ENCODE measurements around the gene CDCA7. TPM values are rescaled to one million over a fixed set of nuclear protein-coding genes. Genes with fewer than 3 reads are reported as not detected.
"Not testable (repeated sequence)": the region's sequence is repeated elsewhere in the genome, so short reads cannot be mapped to it uniquely, and the experiment has no call there.

The CDCA7 gene
- total RNA-seq, 1 experiment from 2014 or later, result 43.5 TPM

DNA sequence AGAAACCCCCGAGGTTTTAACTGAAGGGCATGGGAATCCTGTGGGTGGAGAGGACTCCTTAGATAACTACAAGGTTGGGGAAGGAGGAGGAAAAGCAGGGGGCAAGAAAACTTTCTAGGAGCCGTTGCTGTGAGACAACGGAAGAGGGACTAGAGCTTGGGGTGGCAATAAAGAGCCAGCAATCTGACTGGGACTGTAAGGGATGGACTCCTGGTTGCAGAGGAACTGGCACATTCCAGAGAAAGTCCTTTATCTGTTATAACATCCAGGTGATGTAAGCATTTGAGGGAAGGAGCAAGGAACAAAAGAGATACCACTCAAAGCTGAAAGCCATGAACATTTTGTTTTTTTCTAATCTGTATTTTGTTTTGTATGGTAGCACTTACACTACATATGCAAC lies 16.4 kb downstream of the CDCA7 start:
- Histone ChIP-seq H2AFZ (ENCODE audit: low read length) (no peak overlapping the region), H3K4me2 (ENCODE audit: low read depth, low read length, poor library complexity, severe bottlenecking) (no peak overlapping the region), H3K36me3 (ENCODE audit: insufficient read depth, low read length) (peaks cover 32% of the 10 kb centered on the region), H3K9me3 (ENCODE audit: low read length) (no peaks in the 10 kb centered on the region), H3K4me3 (ENCODE audit: low read length) (no peak overlapping the region), H3K4me1 (ENCODE audit: low read length) (no peaks in the 10 kb centered on the region), H3K9ac (ENCODE audit: low read length) (no peak overlapping the region), H4K20me1 (ENCODE audit: insufficient read depth, low read depth, low read length) (no peaks in the 10 kb centered on the region), H3K27me3 (ENCODE audit: low read length) (no peaks in the 10 kb centered on the region), H3K9me2 (replicated peaks; ENCODE audit: insufficient read depth, low read length) (no peaks in the 10 kb centered on the region), H3K27ac (ENCODE audit: low read length) (no peak overlapping the region), H3K79me2 (ENCODE audit: low read length) (no peaks in the 10 kb centered on the region)
- no peak for DNase-seq

DNA sequence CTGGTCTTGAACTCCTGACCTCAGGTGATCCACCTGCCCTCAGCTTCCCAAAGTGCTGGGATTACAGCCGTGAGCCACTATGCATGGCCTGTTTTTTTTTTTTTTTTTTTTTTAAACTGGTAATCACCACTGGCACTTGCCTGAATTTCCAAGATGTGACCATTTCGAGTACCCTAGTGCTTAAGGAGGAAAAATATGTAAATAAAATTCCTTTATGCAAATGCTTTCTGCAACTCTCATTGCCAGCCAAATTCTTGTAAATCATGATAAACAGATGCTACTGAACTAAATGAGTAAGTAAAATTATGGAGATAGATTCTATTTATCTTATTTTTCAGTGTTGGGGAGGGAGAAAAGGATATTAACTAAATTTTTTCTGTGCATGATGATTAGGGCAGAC lies 18.6 kb downstream of the CDCA7 start:
- H3K9ac ChIP-seq (ENCODE audit: low read length), result no peak overlapping the region
- no peaks in the 10 kb centered on the region for H4K20me1 ChIP-seq (ENCODE audit: insufficient read depth, low read depth, low read length)
- H3K4me2 ChIP-seq (ENCODE audit: low read depth, low read length, poor library complexity, severe bottlenecking), result no peak overlapping the region
- no peak overlapping the region for H3K4me3 ChIP-seq (ENCODE audit: low read length)
- H3K27ac ChIP-seq (ENCODE audit: low read length), result no peak overlapping the region
- H3K79me2 ChIP-seq (ENCODE audit: low read length), result no peaks in the 10 kb centered on the region
- peaks cover 13% of the 10 kb centered on the region for H3K36me3 ChIP-seq (ENCODE audit: insufficient read depth, low read length)
- H3K4me1 ChIP-seq (ENCODE audit: low read length), result no peaks in the 10 kb centered on the region
- no peak overlapping the region for H2AFZ ChIP-seq (ENCODE audit: low read length)
- no peak for DNase-seq
- no peaks in the 10 kb centered on the region for H3K9me2 ChIP-seq (replicated peaks; ENCODE audit: insufficient read depth, low read length)
- no peaks in the 10 kb centered on the region for H3K27me3 ChIP-seq (ENCODE audit: low read length)
- H3K9me3 ChIP-seq (ENCODE audit: low read length), result no peaks in the 10 kb centered on the region

DNA sequence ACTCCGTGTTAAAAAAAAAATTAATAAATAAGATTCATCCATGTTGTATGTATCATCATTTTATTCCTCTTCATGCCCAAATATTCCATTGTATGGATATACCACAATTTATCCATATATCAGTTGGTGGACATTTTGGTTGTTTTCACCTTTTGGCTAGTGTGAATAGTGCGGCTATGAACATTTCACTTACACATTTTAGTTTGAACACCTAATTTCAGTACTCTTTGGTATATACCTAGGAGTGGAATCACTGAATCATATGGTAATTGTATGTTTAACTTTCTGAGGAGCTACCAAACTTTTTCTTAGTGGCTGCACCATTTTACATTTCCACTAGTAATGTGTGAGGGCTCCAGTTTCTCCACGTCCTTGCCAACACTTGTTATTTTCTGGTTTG lies 20.0 kb downstream of the CDCA7 start:
- H3K9me3 ChIP-seq (ENCODE audit: low read length), result no peaks in the 10 kb centered on the region

DNA sequence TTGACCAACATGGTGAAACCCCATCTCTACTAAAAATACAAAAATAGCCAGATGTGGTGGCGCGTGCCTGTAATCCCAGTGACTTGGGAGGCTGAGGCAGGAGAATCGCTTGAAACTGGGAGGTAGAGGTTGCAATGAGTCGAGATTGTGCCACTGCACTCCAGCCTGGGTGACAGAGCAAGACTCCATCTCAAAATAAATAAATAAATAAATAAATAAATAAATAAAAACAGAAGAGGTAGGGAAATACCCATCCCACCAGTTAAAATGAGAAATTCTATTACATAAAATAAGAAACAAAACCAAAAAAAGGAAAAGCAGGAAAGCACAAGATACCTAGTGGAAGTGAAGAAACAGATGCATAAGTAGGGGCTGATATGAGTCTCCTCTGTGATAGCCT lies 30.9 kb downstream of the CDCA7 start:
- not testable (repeated sequence) for H3K9ac ChIP-seq (ENCODE audit: low read length); H2AFZ ChIP-seq (ENCODE audit: low read length); H3K36me3 ChIP-seq (ENCODE audit: insufficient read depth, low read length)

More for the DNA sequence above, 20.0 kb downstream of the CDCA7 start:
- Histone ChIP-seq H3K4me1 (ENCODE audit: low read length) (no peaks in the 10 kb centered on the region), H3K4me2 (ENCODE audit: low read depth, low read length, poor library complexity, severe bottlenecking) (no peak overlapping the region), H3K9ac (ENCODE audit: low read length) (no peak overlapping the region), H3K27me3 (ENCODE audit: low read length) (no peaks in the 10 kb centered on the region), H3K79me2 (ENCODE audit: low read length) (no peaks in the 10 kb centered on the region), H3K36me3 (ENCODE audit: insufficient read depth, low read length) (peaks cover under 1% of the 10 kb centered on the region; the same call in 1 of the 2 replicates), H3K9me2 (replicated peaks; ENCODE audit: insufficient read depth, low read length) (no peaks in the 10 kb centered on the region), H3K27ac (ENCODE audit: low read length) (no peak overlapping the region), H3K4me3 (ENCODE audit: low read length) (no peak overlapping the region), H4K20me1 (ENCODE audit: insufficient read depth, low read depth, low read length) (no peaks in the 10 kb centered on the region), H2AFZ (ENCODE audit: low read length) (no peak overlapping the region)
- no peak for DNase-seq

DNA sequence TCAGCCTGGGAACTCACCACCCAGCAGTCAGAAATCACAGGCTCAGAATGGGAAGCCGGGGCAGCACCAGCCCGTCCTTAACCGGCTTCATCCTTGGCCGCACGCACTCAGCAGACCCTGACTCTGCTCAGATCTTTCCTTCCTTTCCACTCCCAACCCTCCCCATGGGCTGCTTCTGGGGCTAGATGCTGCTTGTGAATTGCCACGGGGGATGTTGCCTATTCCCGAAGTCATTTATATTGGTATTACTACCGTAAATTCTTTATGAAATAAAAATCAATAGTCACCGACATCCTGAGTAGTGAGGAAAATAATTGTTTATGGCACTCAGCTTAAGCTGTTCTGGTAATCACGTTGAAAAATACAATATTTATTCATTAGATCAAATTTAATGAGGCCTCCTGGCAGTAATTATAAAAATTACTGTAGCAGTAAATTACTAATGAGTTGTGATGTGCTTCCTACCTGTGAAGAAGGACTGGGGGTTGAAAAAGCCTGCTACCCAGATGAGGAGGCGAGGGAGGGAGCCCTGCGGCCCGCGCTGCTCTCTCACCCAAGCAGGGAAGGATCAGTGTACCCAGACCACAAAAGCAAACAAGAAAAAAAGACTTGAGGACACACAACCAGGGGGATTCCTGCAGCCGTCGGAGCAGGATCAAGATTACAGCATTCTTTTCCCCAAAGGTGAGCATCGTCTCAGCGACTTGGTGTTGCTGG lies 31.5 kb downstream of the CDCA7 start:
- no peak overlapping the region for H3K4me2 ChIP-seq (ENCODE audit: low read depth, low read length, poor library complexity, severe bottlenecking)
- DNase-seq, result no peak
- H3K4me1 ChIP-seq (ENCODE audit: low read length), result no peaks in the 10 kb centered on the region
- no peaks in the 10 kb centered on the region for H3K27me3 ChIP-seq (ENCODE audit: low read length)
- H3K36me3 ChIP-seq (ENCODE audit: insufficient read depth, low read length), result no peaks in the 10 kb centered on the region
- H3K79me2 ChIP-seq (ENCODE audit: low read length), result no peaks in the 10 kb centered on the region
- no peaks in the 10 kb centered on the region for H4K20me1 ChIP-seq (ENCODE audit: insufficient read depth, low read depth, low read length)
- H3K9me3 ChIP-seq (ENCODE audit: low read length), result no peaks in the 10 kb centered on the region
- H2AFZ ChIP-seq (ENCODE audit: low read length), result no peak overlapping the region
- no peak overlapping the region for H3K27ac ChIP-seq (ENCODE audit: low read length)
- H3K9me2 ChIP-seq (replicated peaks; ENCODE audit: insufficient read depth, low read length), result no peaks in the 10 kb centered on the region
- no peak overlapping the region for H3K9ac ChIP-seq (ENCODE audit: low read length)
- H3K4me3 ChIP-seq (ENCODE audit: low read length), result no peak overlapping the region

More for the DNA sequence above, 30.9 kb downstream of the CDCA7 start:
- not testable (repeated sequence) for H3K9me2 ChIP-seq (replicated peaks; ENCODE audit: insufficient read depth, low read length); H3K4me1 ChIP-seq (ENCODE audit: low read length); H3K4me3 ChIP-seq (ENCODE audit: low read length); H3K79me2 ChIP-seq (ENCODE audit: low read length); H3K4me2 ChIP-seq (ENCODE audit: low read depth, low read length, poor library complexity, severe bottlenecking); DNase-seq; H3K9me3 ChIP-seq (ENCODE audit: low read length); H3K27me3 ChIP-seq (ENCODE audit: low read length); H4K20me1 ChIP-seq (ENCODE audit: insufficient read depth, low read depth, low read length); H3K27ac ChIP-seq (ENCODE audit: low read length)

DNA sequence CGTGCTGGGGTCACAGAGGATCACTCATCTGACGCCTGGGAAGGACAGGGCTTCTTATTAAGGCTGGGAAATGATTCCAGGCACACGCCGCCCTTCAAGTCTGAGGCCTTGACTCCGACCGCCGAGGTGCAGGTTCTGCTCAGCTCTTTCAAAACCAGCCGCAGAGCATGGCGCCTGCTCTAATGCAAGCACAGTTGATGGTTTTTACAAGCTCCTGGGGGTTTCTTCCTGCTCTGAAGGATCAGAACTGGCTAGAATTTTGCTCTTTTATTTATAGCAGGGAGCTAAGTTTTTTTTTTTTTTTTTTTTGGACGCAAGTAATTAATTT lies 32.0 kb downstream of the CDCA7 start:
- no peak overlapping the region for H3K4me3 ChIP-seq (ENCODE audit: low read length)
- no peaks in the 10 kb centered on the region for H3K36me3 ChIP-seq (ENCODE audit: insufficient read depth, low read length)
- H2AFZ ChIP-seq (ENCODE audit: low read length), result no peak overlapping the region
- H3K27ac ChIP-seq (ENCODE audit: low read length), result no peak overlapping the region
- H3K4me2 ChIP-seq (ENCODE audit: low read depth, low read length, poor library complexity, severe bottlenecking), result no peak overlapping the region
- no peak overlapping the region for H3K9ac ChIP-seq (ENCODE audit: low read length)
- no peaks in the 10 kb centered on the region for H4K20me1 ChIP-seq (ENCODE audit: insufficient read depth, low read depth, low read length)
- no peaks in the 10 kb centered on the region for H3K79me2 ChIP-seq (ENCODE audit: low read length)
- H3K4me1 ChIP-seq (ENCODE audit: low read length), result no peaks in the 10 kb centered on the region
- no peaks in the 10 kb centered on the region for H3K9me3 ChIP-seq (ENCODE audit: low read length)
- no peak for DNase-seq
- H3K9me2 ChIP-seq (replicated peaks; ENCODE audit: insufficient read depth, low read length), result no peaks in the 10 kb centered on the region
- no peaks in the 10 kb centered on the region for H3K27me3 ChIP-seq (ENCODE audit: low read length)

DNA sequence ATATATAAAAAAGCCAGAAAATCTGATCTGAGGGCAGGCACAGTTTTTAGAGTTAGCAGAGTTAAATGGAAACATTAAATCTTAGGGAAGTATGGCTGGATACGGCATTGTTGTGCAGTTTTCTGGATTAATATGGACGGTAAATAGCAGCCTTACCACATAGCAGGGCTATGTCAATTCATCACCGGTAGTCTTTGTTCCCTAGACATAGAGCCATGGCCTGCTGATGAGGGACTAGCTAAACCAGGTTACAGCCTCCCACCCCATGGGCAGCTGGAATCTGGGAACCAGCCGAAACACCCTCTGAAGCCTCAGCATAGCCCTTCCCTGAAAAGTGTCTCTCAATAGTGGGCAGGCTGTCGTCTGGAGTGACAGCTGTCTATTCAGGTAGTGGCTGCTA lies 32.4 kb downstream of the CDCA7 start:
- no peaks in the 10 kb centered on the region for H3K79me2 ChIP-seq (ENCODE audit: low read length)
- no peak overlapping the region for H2AFZ ChIP-seq (ENCODE audit: low read length)
- no peak overlapping the region for H3K4me3 ChIP-seq (ENCODE audit: low read length)
- no peaks in the 10 kb centered on the region for H3K27me3 ChIP-seq (ENCODE audit: low read length)
- H3K9me2 ChIP-seq (replicated peaks; ENCODE audit: insufficient read depth, low read length), result no peaks in the 10 kb centered on the region
- H3K9ac ChIP-seq (ENCODE audit: low read length), result no peak overlapping the region
- H3K4me1 ChIP-seq (ENCODE audit: low read length), result no peaks in the 10 kb centered on the region
- no peak for DNase-seq
- no peak overlapping the region for H3K4me2 ChIP-seq (ENCODE audit: low read depth, low read length, poor library complexity, severe bottlenecking)
- no peaks in the 10 kb centered on the region for H3K36me3 ChIP-seq (ENCODE audit: insufficient read depth, low read length)
- no peak overlapping the region for H3K27ac ChIP-seq (ENCODE audit: low read length)
- no peaks in the 10 kb centered on the region for H4K20me1 ChIP-seq (ENCODE audit: insufficient read depth, low read depth, low read length)
- no peaks in the 10 kb centered on the region for H3K9me3 ChIP-seq (ENCODE audit: low read length)

DNA sequence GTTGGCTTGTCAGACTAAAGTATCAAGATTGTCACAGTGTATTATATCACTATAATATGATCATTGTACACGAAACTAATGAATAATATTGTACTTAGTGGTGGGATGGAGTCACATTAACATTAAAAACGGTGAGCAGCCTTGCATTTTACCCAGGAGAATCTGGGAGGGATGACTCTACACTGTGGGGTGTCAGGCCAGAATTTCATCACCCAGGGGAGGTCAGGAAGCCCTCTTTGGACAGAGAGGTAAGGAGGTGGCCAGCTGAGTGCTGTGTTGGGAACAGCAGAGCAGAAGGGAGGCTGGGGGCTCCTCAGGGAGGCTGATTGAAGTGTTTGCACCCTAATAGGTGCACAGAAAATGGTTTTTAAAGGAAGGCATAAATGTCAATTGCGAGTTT lies 33.0 kb downstream of the CDCA7 start:
- no peak overlapping the region for H3K9ac ChIP-seq (ENCODE audit: low read length)
- no peak overlapping the region for H3K4me2 ChIP-seq (ENCODE audit: low read depth, low read length, poor library complexity, severe bottlenecking)
- H4K20me1 ChIP-seq (ENCODE audit: insufficient read depth, low read depth, low read length), result no peaks in the 10 kb centered on the region
- H3K79me2 ChIP-seq (ENCODE audit: low read length), result no peaks in the 10 kb centered on the region
- H3K4me3 ChIP-seq (ENCODE audit: low read length), result no peak overlapping the region
- H3K9me2 ChIP-seq (replicated peaks; ENCODE audit: insufficient read depth, low read length), result no peaks in the 10 kb centered on the region
- H2AFZ ChIP-seq (ENCODE audit: low read length), result no peak overlapping the region
- H3K27me3 ChIP-seq (ENCODE audit: low read length), result no peaks in the 10 kb centered on the region
- no peak overlapping the region for H3K27ac ChIP-seq (ENCODE audit: low read length)
- no peak for DNase-seq
- H3K4me1 ChIP-seq (ENCODE audit: low read length), result no peaks in the 10 kb centered on the region
- no peaks in the 10 kb centered on the region for H3K36me3 ChIP-seq (ENCODE audit: insufficient read depth, low read length)
- no peaks in the 10 kb centered on the region for H3K9me3 ChIP-seq (ENCODE audit: low read length)

DNA sequence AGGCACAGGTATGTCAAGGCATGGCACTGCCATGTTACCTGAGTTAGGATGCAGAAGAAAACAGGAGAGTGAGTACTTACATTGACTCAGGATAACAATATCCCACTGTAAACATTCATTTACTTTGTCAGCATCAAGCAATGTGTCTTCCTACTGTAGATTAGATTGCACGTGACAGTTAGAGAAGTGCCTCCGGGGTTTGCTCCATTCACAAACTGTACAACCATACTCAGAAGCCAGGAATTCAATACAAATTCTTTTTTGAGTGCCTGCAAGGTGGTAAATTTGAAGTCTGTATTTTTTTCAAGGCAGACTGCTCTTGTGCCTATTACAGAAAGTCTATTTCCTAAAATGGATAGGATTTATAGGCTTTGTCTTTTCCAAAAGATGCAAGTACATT lies 34.1 kb downstream of the CDCA7 start:
- Histone ChIP-seq H3K79me2 (ENCODE audit: low read length) (no peaks in the 10 kb centered on the region), H3K9me2 (replicated peaks; ENCODE audit: insufficient read depth, low read length) (no peaks in the 10 kb centered on the region), H4K20me1 (ENCODE audit: insufficient read depth, low read depth, low read length) (no peaks in the 10 kb centered on the region), H3K9me3 (ENCODE audit: low read length) (no peaks in the 10 kb centered on the region), H3K4me1 (ENCODE audit: low read length) (no peaks in the 10 kb centered on the region), H2AFZ (ENCODE audit: low read length) (no peak overlapping the region), H3K27me3 (ENCODE audit: low read length) (no peaks in the 10 kb centered on the region), H3K36me3 (ENCODE audit: insufficient read depth, low read length) (no peaks in the 10 kb centered on the region), H3K27ac (ENCODE audit: low read length) (no peak overlapping the region), H3K9ac (ENCODE audit: low read length) (no peak overlapping the region), H3K4me3 (ENCODE audit: low read length) (no peak overlapping the region), H3K4me2 (ENCODE audit: low read depth, low read length, poor library complexity, severe bottlenecking) (no peak overlapping the region)
- no peak for DNase-seq

All from Karpas-422 (cell line).